ENCODE measurements around the gene AIFM3.
"Not testable (repeated sequence)": the region's sequence is repeated elsewhere in the genome, so short reads cannot be mapped to it uniquely, and the experiment has no call there.

- TF ChIP-seq, protein P1, sequence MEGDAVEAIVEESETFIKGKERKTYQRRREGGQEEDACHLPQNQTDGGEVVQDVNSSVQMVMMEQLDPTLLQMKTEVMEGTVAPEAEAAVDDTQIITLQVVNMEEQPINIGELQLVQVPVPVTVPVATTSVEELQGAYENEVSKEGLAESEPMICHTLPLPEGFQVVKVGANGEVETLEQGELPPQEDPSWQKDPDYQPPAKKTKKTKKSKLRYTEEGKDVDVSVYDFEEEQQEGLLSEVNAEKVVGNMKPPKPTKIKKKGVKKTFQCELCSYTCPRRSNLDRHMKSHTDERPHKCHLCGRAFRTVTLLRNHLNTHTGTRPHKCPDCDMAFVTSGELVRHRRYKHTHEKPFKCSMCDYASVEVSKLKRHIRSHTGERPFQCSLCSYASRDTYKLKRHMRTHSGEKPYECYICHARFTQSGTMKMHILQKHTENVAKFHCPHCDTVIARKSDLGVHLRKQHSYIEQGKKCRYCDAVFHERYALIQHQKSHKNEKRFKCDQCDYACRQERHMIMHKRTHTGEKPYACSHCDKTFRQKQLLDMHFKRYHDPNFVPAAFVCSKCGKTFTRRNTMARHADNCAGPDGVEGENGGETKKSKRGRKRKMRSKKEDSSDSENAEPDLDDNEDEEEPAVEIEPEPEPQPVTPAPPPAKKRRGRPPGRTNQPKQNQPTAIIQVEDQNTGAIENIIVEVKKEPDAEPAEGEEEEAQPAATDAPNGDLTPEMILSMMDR (IDR thresholded peaks at IDR 0.05) = not testable (repeated sequence)
- TF ChIP-seq ZFX (IDR thresholded peaks at IDR 0.05; ENCODE audit: borderline replicate concordance) = not testable (repeated sequence)
These were observed 31.1 kb upstream of the AIFM3 start for GRCh38 chr22:20935780-20936539.
